MG63 (cell line): ENCODE results near the gene SYNE2. TPM values are rescaled to one million over a fixed set of nuclear protein-coding genes. Genes with fewer than 3 reads are reported as not detected.
A peak's percentile ranks its signal among the peaks of the same experiment; 100 is the strongest.
"Not testable (repeated sequence)": the region's sequence is repeated elsewhere in the genome, so short reads cannot be mapped to it uniquely, and the experiment has no call there.

Experiments used
- DNase-seq: peaks from one replicate; pipeline ENCODE4 v3.0.0-alpha.2; 2020
- H3K27me3 ChIP-seq: fragments of 250-450 bp; sonication (Bioruptor Pico); 2 replicates; pipeline ENCODE4 v1.5.1; 2020; ENCODE audit warnings: mild to moderate bottlenecking, moderate library complexity
- H3K36me3 ChIP-seq: fragments of 250-450 bp; sonication (Bioruptor Pico); 2 replicates; pipeline ENCODE4 v1.5.1; 2020; ENCODE audit warnings: mild to moderate bottlenecking, moderate library complexity
- H3K4me3 ChIP-seq: fragments of 250-450 bp; sonication (Bioruptor Pico); 2 replicates; pipeline ENCODE4 v1.5.1; 2020; ENCODE audit warnings: mild to moderate bottlenecking, moderate library complexity
- H3K9me3 ChIP-seq: fragments of 250-450 bp; sonication (Bioruptor Pico); 2 replicates; pipeline ENCODE4 v1.5.1; 2020; ENCODE audit warnings: mild to moderate bottlenecking, moderate library complexity
- total RNA-seq: library from RNA; depleted of rRNA; stranded (reverse); fragments of >200 nt; shearing (Covaris generic); gene quantifications from 2 replicates; pipeline ENCODE4 v1.2.3, GENCODE V29; 2014; ENCODE audit warnings: low replicate concordance; rRNA removed

The SYNE2 gene
- 2.6 and 8.2 TPM in 2 replicates for total RNA-seq

GRCh38 chr14:63852817-63853731, at the start of gene SYNE2:
Gene SYNE2 (plus strand): TSS chr14:63853004. CDS start chr14:63909149, 56,145 bp downstream.
- no peaks in the 10 kb centered on the region for H3K36me3 ChIP-seq
- peak; percentile 73 for DNase-seq
- peak within 1 kb of the TSS; percentile 52 for H3K4me3 ChIP-seq
- H3K27me3 ChIP-seq, result no peaks in the 10 kb centered on the region
- H3K9me3 ChIP-seq, result no peaks in the 10 kb centered on the region

GRCh38 chr14:63803221-63803791, 49.5 kb upstream of the SYNE2 start:
- H3K9me3 ChIP-seq, H3K4me3 ChIP-seq, DNase-seq, H3K27me3 ChIP-seq, H3K36me3 ChIP-seq: not testable (repeated sequence)

GRCh38 chr14:63806064-63806463, 46.7 kb upstream of the SYNE2 start:
- H3K27me3 ChIP-seq, DNase-seq, H3K9me3 ChIP-seq, H3K4me3 ChIP-seq, H3K36me3 ChIP-seq: not testable (repeated sequence)

- DNase-seq, H3K9me3 ChIP-seq, H3K27me3 ChIP-seq, H3K4me3 ChIP-seq, H3K36me3 ChIP-seq: not testable (repeated sequence)
Observed at GRCh38 chr14:63811692-63812091, 41.1 kb upstream of the SYNE2 start.

GRCh38 chr14:63833728-63834127, 19.1 kb upstream of the SYNE2 start:
- Histone ChIP-seq H3K9me3 (no peaks in the 10 kb centered on the region), H3K36me3 (no peaks in the 10 kb centered on the region), H3K4me3 (no peak overlapping the region), H3K27me3 (no peaks in the 10 kb centered on the region)
- DNase-seq, result no peak

GRCh38 chr14:63840981-63841380, 11.8 kb upstream of the SYNE2 start:
- no peaks in the 10 kb centered on the region for H3K36me3 ChIP-seq
- no peak for DNase-seq
- H3K4me3 ChIP-seq, result no peak overlapping the region
- H3K9me3 ChIP-seq, result no peaks in the 10 kb centered on the region
- no peaks in the 10 kb centered on the region for H3K27me3 ChIP-seq

- no peaks in the 10 kb centered on the region for H3K9me3 ChIP-seq
- H3K36me3 ChIP-seq, result no peaks in the 10 kb centered on the region
- H3K27me3 ChIP-seq, result no peaks in the 10 kb centered on the region
- DNase-seq, result no peak
- no peak overlapping the region for H3K4me3 ChIP-seq
Observed at GRCh38 chr14:63843796-63844195, 9.0 kb upstream of the SYNE2 start.

- no peaks in the 10 kb centered on the region for H3K9me3 ChIP-seq
- no peak for DNase-seq
- H3K36me3 ChIP-seq, result no peaks in the 10 kb centered on the region
- H3K27me3 ChIP-seq, result no peaks in the 10 kb centered on the region
- H3K4me3 ChIP-seq, result no peak overlapping the region
Observed at GRCh38 chr14:63848890-63849289, 3.9 kb upstream of the SYNE2 start.

- no peak for DNase-seq
Observed at GRCh38 chr14:63852271-63852816, 460 bp upstream of the SYNE2 start.

GRCh38 chr14:63853831-63854293, 1.1 kb downstream of the SYNE2 start:
- DNase-seq, result peak; percentile 58
- Histone ChIP-seq H3K27me3 (no peaks in the 10 kb centered on the region), H3K9me3 (no peaks in the 10 kb centered on the region), H3K4me3 (peak overlapping the region; percentile 52), H3K36me3 (no peaks in the 10 kb centered on the region)

More at GRCh38 chr14:63852271-63852816, 460 bp upstream of the SYNE2 start:
- Histone ChIP-seq H3K9me3 (no peaks in the 10 kb centered on the region), H3K27me3 (no peaks in the 10 kb centered on the region), H3K36me3 (no peaks in the 10 kb centered on the region), H3K4me3 (peak overlapping the region; percentile 52)

GRCh38 chr14:63854330-63854729, 1.5 kb downstream of the SYNE2 start:
- peak overlapping the region; percentile 52 for H3K4me3 ChIP-seq
- DNase-seq, result no peak
- H3K9me3 ChIP-seq, result no peaks in the 10 kb centered on the region
- no peaks in the 10 kb centered on the region for H3K36me3 ChIP-seq
- no peaks in the 10 kb centered on the region for H3K27me3 ChIP-seq

GRCh38 chr14:63855281-63855680, 2.5 kb downstream of the SYNE2 start:
- Histone ChIP-seq H3K9me3 (no peaks in the 10 kb centered on the region), H3K27me3 (no peaks in the 10 kb centered on the region), H3K36me3 (no peaks in the 10 kb centered on the region), H3K4me3 (no peak overlapping the region)
- no peak for DNase-seq

GRCh38 chr14:63857466-63858030, 4.7 kb downstream of the SYNE2 start:
- Histone ChIP-seq H3K36me3 (no peaks in the 10 kb centered on the region), H3K27me3 (no peaks in the 10 kb centered on the region), H3K4me3 (no peak overlapping the region), H3K9me3 (no peaks in the 10 kb centered on the region)
- DNase-seq, result no peak

GRCh38 chr14:63860146-63860545, 7.3 kb downstream of the SYNE2 start:
- Histone ChIP-seq H3K27me3 (no peaks in the 10 kb centered on the region), H3K4me3 (no peak overlapping the region), H3K36me3 (no peaks in the 10 kb centered on the region), H3K9me3 (no peaks in the 10 kb centered on the region)
- no peak for DNase-seq

- Histone ChIP-seq H3K4me3 (no peak overlapping the region), H3K9me3 (no peaks in the 10 kb centered on the region), H3K27me3 (no peaks in the 10 kb centered on the region), H3K36me3 (no peaks in the 10 kb centered on the region)
- no peak for DNase-seq
Observed at GRCh38 chr14:63862163-63862562, 9.4 kb downstream of the SYNE2 start.

GRCh38 chr14:63863004-63863403, 10.2 kb downstream of the SYNE2 start:
- no peak for DNase-seq
- H3K9me3 ChIP-seq, result no peaks in the 10 kb centered on the region
- H3K4me3 ChIP-seq, result no peak overlapping the region
- no peaks in the 10 kb centered on the region for H3K36me3 ChIP-seq
- no peaks in the 10 kb centered on the region for H3K27me3 ChIP-seq

- H3K9me3 ChIP-seq, DNase-seq, H3K27me3 ChIP-seq, H3K36me3 ChIP-seq: not testable (repeated sequence)
- peak overlapping the region; percentile 23 for H3K4me3 ChIP-seq
Observed at GRCh38 chr14:63864775-63865174, 12.0 kb downstream of the SYNE2 start.
